GM13977 (cell line): ENCODE data around the gene EGR1.

Experiments
- DNase-seq: peaks from one replicate; pipeline ENCODE4 v3.0.0; 2012; ENCODE audit warnings: low spot score
- CTCF ChIP-seq: IDR thresholded peaks from 2 replicates; pipeline ENCODE4 v1.5.1; 2012; ENCODE audit warnings: mild to moderate bottlenecking, control low read depth; ENCODE audit not compliant: insufficient read depth; ENCODE audit errors: extremely low read depth, missing control alignments
- in situ Hi-C: fragments of 300-500 bp; cut with MboI; formaldehyde crosslinking; loops from one replicate; pipeline ENCODE4 v1.12.0; 2022; ENCODE audit warnings: low sequenced_read_pairs, low pct_unique_long_range_greater_than_20kb, mixed read lengths, inconsistent platforms; ENCODE audit not compliant: unreplicated experiment

Gene EGR1

GRCh38 chr5:138464008-138464387, 1.3 kb upstream of the EGR1 start:
- in situ Hi-C loops = no loop called here
- peak; percentile 71 for TF ChIP-seq CTCF
- DNase-seq = peak; percentile 96

GRCh38 chr5:138464388-138465260, 655 bp upstream of the EGR1 start:
- peak; percentile 97 for DNase-seq
- no peak for TF ChIP-seq CTCF
- in situ Hi-C loops = no loop called here

GRCh38 chr5:138466125-138466899, 1.0 kb downstream of the EGR1 start:
- in situ Hi-C loops = no loop called here
- DNase-seq = no peak
- no peak for TF ChIP-seq CTCF

GRCh38 chr5:138466900-138467710, 1.8 kb downstream of the EGR1 start:
- no peak for TF ChIP-seq CTCF
- in situ Hi-C loops = no loop called here
- DNase-seq = no peak

GRCh38 chr5:138467711-138468132, 2.4 kb downstream of the EGR1 start:
- in situ Hi-C loops = no loop called here
- no peak for TF ChIP-seq CTCF
- no peak for DNase-seq
